Activated CD8-positive, alpha-beta memory T cell treated with anti-CD3 and anti-CD28 coated beads, Interleukin-2, amount 10 ng/mL, durations not matched to agents 7 days and 5 days (primary cell): ENCODE results near the gene SNX14. TPM values are rescaled to one million over a fixed set of nuclear protein-coding genes. Genes with fewer than 3 reads are reported as not detected.
"Not testable (repeated sequence)": the region's sequence is repeated elsewhere in the genome, so short reads cannot be mapped to it uniquely, and the experiment has no call there.

Experiments
- ATAC-seq: fragments of 150-1000 bp; cut with Tn5 transposase; one replicate; pipeline ENCODE4 v1.10.0; 2021; ENCODE audit warnings: moderate library complexity
- CTCF ChIA-PET: fragments of 350-600 bp; sonication (Branson Sonifier 250); formaldehyde crosslinking; loops from one replicate; lab custom pipeline; 2021; ENCODE audit warnings: antibody characterized with exemption; lab: Charles Lee
- DNase-seq: peaks from one replicate; pipeline ENCODE4 v3.0.0-alpha.2; 2020
- H3K27ac Mint-ChIP-seq: one replicate; pipeline ENCODE4 v1.8.0; 2021; ENCODE audit warnings: mild to moderate bottlenecking, mixed read lengths
- H3K27me3 Mint-ChIP-seq: one replicate; pipeline ENCODE4 v1.8.0; 2021; ENCODE audit warnings: mixed read lengths
- H3K36me3 Mint-ChIP-seq: one replicate; pipeline ENCODE4 v1.8.0; 2021; ENCODE audit warnings: mild to moderate bottlenecking, mixed read lengths
- H3K4me1 Mint-ChIP-seq: one replicate; pipeline ENCODE4 v1.8.0; 2021; ENCODE audit warnings: mixed read lengths
- H3K4me3 Mint-ChIP-seq: one replicate; pipeline ENCODE4 v1.8.0; 2021; ENCODE audit warnings: mild to moderate bottlenecking, moderate library complexity, mixed read lengths
- H3K9me3 Mint-ChIP-seq: one replicate; pipeline ENCODE4 v1.8.0; 2022; ENCODE audit warnings: low read depth, mixed read lengths
- total RNA-seq, 2 experiments: library from RNA; stranded (reverse); gene quantifications; one replicate each; pipeline ENCODE4 v1.2.3, GENCODE V29; 2021

Gene SNX14
- total RNA-seq, 2 experiments from 2014 or later, result 62.8 to 67.3 TPM

GRCh38 chr6:85614780-85615179 lies 21.1 kb upstream of the SNX14 start:
- CTCF ChIA-PET, result no interaction called here
- Mint-ChIP-seq H3K36me3 (peaks cover 68% of the 10 kb centered on the region), H3K27me3 (no peaks in the 10 kb centered on the region), H3K4me1 (peaks cover 15% of the 10 kb centered on the region), H3K9me3 (no peaks in the 10 kb centered on the region), H3K4me3 (no peak overlapping the region), H3K27ac (no peak overlapping the region)
- DNase-seq (no peak), ATAC-seq (no peak)

- CTCF ChIA-PET, result interaction anchor here (1.4 kb wide), 1 partner anchor 8 kb away, joined by 3 read pairs; no protein-coding TSS in a partner anchor
- ATAC-seq, result no peak
- Mint-ChIP-seq H3K27me3 (no peaks in the 10 kb centered on the region), H3K9me3 (no peaks in the 10 kb centered on the region), H3K4me1 (peaks cover 12% of the 10 kb centered on the region), H3K4me3 (no peak overlapping the region), H3K36me3 (peaks cover 60% of the 10 kb centered on the region), H3K27ac (peak overlapping the region; percentile 28)
- DNase-seq, result no peak
These were observed 19.2 kb upstream of the SNX14 start for GRCh38 chr6:85612690-85613474.

GRCh38 chr6:85610182-85610895 lies 16.7 kb upstream of the SNX14 start:
- peaks cover 10% of the 10 kb centered on the region for H3K4me1 Mint-ChIP-seq
- CTCF ChIA-PET, result interaction anchor here (1.1 kb wide), 1 partner anchor 10 kb away, joined by 3 read pairs; no protein-coding TSS in a partner anchor
- no peak for ATAC-seq
- H3K27me3 Mint-ChIP-seq, result no peaks in the 10 kb centered on the region
- H3K9me3 Mint-ChIP-seq, result no peaks in the 10 kb centered on the region
- DNase-seq, result no peak
- peak overlapping the region; percentile 8 for H3K27ac Mint-ChIP-seq
- no peak overlapping the region for H3K4me3 Mint-ChIP-seq
- H3K36me3 Mint-ChIP-seq, result peaks cover 49% of the 10 kb centered on the region

- ATAC-seq, result no peak
- no peaks in the 10 kb centered on the region for H3K27me3 Mint-ChIP-seq
- H3K27ac Mint-ChIP-seq, result no peak overlapping the region
- no peaks in the 10 kb centered on the region for H3K9me3 Mint-ChIP-seq
- H3K4me3 Mint-ChIP-seq, result no peak overlapping the region
- peaks cover 1% of the 10 kb centered on the region for H3K4me1 Mint-ChIP-seq
- DNase-seq, result no peak
- peaks cover 11% of the 10 kb centered on the region for H3K36me3 Mint-ChIP-seq
- CTCF ChIA-PET, result interaction anchor here (1.0 kb wide), 1 partner anchor 250 kb away, joined by 3 read pairs; no protein-coding TSS in a partner anchor
These were observed 8.4 kb upstream of the SNX14 start for GRCh38 chr6:85602100-85602499.

GRCh38 chr6:85600713-85601313 lies 7.2 kb upstream of the SNX14 start:
- H3K36me3 Mint-ChIP-seq, result peaks cover 10% of the 10 kb centered on the region
- no peak for DNase-seq
- H3K4me3 Mint-ChIP-seq, result no peak overlapping the region
- ATAC-seq, result no peak
- H3K4me1 Mint-ChIP-seq, result peaks cover 1% of the 10 kb centered on the region
- H3K27me3 Mint-ChIP-seq, result no peaks in the 10 kb centered on the region
- no peaks in the 10 kb centered on the region for H3K9me3 Mint-ChIP-seq
- CTCF ChIA-PET, result interaction anchor here (1.1 kb wide), 1 partner anchor 42 kb away, joined by 3 read pairs; the partner anchor contains the start of gene SYNCRIP
- no peak overlapping the region for H3K27ac Mint-ChIP-seq

GRCh38 chr6:85594197-85594930 lies 706 bp upstream of the SNX14 start:
- CTCF ChIA-PET, result interaction anchor here (1.1 to 2.8 kb wide), 4 partner anchors 49 to 84 kb away, joined by 3 to 17 read pairs (median 5); partner anchors contain the start of gene SYNCRIP
- no peaks in the 10 kb centered on the region for H3K9me3 Mint-ChIP-seq
- peak overlapping the region; percentile 100 for H3K4me3 Mint-ChIP-seq
- H3K27me3 Mint-ChIP-seq, result no peaks in the 10 kb centered on the region
- no peak for ATAC-seq
- H3K4me1 Mint-ChIP-seq, result peaks cover 23% of the 10 kb centered on the region
- no peak for DNase-seq
- peak overlapping the region; percentile 99 for H3K27ac Mint-ChIP-seq
- H3K36me3 Mint-ChIP-seq, result peaks cover 33% of the 10 kb centered on the region

GRCh38 chr6:85592033-85592432 lies 1.6 kb downstream of the SNX14 start:
- Mint-ChIP-seq H3K4me3 (peak overlapping the region; percentile 100), H3K9me3 (no peaks in the 10 kb centered on the region), H3K4me1 (peaks cover 23% of the 10 kb centered on the region), H3K27ac (peak overlapping the region; percentile 72), H3K36me3 (peaks cover 46% of the 10 kb centered on the region), H3K27me3 (no peaks in the 10 kb centered on the region)
- DNase-seq (no peak), ATAC-seq (no peak)
- CTCF ChIA-PET, result no interaction called here

- peaks cover 23% of the 10 kb centered on the region for H3K4me1 Mint-ChIP-seq
- peak overlapping the region; percentile 28 for H3K27ac Mint-ChIP-seq
- ATAC-seq (no peak), DNase-seq (no peak)
- no peak overlapping the region for H3K4me3 Mint-ChIP-seq
- peaks cover 52% of the 10 kb centered on the region for H3K36me3 Mint-ChIP-seq
- H3K27me3 Mint-ChIP-seq, result no peaks in the 10 kb centered on the region
- no peaks in the 10 kb centered on the region for H3K9me3 Mint-ChIP-seq
- CTCF ChIA-PET, result no interaction called here
These were observed 2.5 kb downstream of the SNX14 start for GRCh38 chr6:85591207-85591606.

GRCh38 chr6:85585741-85586140 lies 7.9 kb downstream of the SNX14 start:
- Mint-ChIP-seq H3K27ac (no peak overlapping the region), H3K4me3 (no peak overlapping the region), H3K4me1 (peaks cover 11% of the 10 kb centered on the region), H3K9me3 (peaks cover 16% of the 10 kb centered on the region), H3K27me3 (no peaks in the 10 kb centered on the region), H3K36me3 (peaks cover 77% of the 10 kb centered on the region)
- ATAC-seq, result no peak
- DNase-seq, result no peak
- CTCF ChIA-PET, result interaction anchor here (1.9 kb wide), 1 partner anchor 12 kb away, joined by 5 read pairs; no protein-coding TSS in a partner anchor

GRCh38 chr6:85582832-85583231 lies 10.8 kb downstream of the SNX14 start:
- H3K4me1 Mint-ChIP-seq, result peaks cover 22% of the 10 kb centered on the region
- H3K27me3 Mint-ChIP-seq, DNase-seq, ATAC-seq, CTCF ChIA-PET, H3K27ac Mint-ChIP-seq, H3K4me3 Mint-ChIP-seq: not testable (repeated sequence)
- peaks cover 16% of the 10 kb centered on the region for H3K9me3 Mint-ChIP-seq
- peaks cover 55% of the 10 kb centered on the region for H3K36me3 Mint-ChIP-seq

- Mint-ChIP-seq H3K4me3 (no peak overlapping the region), H3K27ac (no peak overlapping the region), H3K27me3 (no peaks in the 10 kb centered on the region), H3K36me3 (peaks cover 47% of the 10 kb centered on the region), H3K4me1 (peaks cover 22% of the 10 kb centered on the region), H3K9me3 (peaks cover 16% of the 10 kb centered on the region)
- no peak for DNase-seq
- CTCF ChIA-PET, result no interaction called here
- no peak for ATAC-seq
These were observed 12.1 kb downstream of the SNX14 start for GRCh38 chr6:85581572-85581971.

GRCh38 chr6:85580878-85581267 lies 12.8 kb downstream of the SNX14 start:
- Mint-ChIP-seq H3K9me3 (peaks cover 16% of the 10 kb centered on the region), H3K4me3 (no peak overlapping the region), H3K36me3 (peaks cover 44% of the 10 kb centered on the region), H3K27me3 (no peaks in the 10 kb centered on the region), H3K27ac (no peak overlapping the region), H3K4me1 (peaks cover 22% of the 10 kb centered on the region)
- DNase-seq (no peak), ATAC-seq (peak; percentile 49)
- CTCF ChIA-PET, result no interaction called here
